Epithelial cell of esophagus (primary cell): ENCODE results near the gene APH1B.

Experiments
- DNase-seq: peaks from one replicate; pipeline ENCODE4 v3.0.0; 2010; ENCODE audit warnings: low read depth
- H3K4me3 ChIP-seq: 2 replicates; pipeline ENCODE4 v1.5.1; 2011; ENCODE audit warnings: mild to moderate bottlenecking, low read length, control low read depth
- TF ChIP-seq, protein P1 (sequence below): IDR thresholded peaks from 2 replicates; pipeline ENCODE4 v1.5.1; 2011; ENCODE audit warnings: low read depth, mild to moderate bottlenecking, low read length, control low read depth, inconsistent platforms; ENCODE audit not compliant: insufficient read depth; ENCODE audit errors: missing control alignments

Gene APH1B

DNA sequence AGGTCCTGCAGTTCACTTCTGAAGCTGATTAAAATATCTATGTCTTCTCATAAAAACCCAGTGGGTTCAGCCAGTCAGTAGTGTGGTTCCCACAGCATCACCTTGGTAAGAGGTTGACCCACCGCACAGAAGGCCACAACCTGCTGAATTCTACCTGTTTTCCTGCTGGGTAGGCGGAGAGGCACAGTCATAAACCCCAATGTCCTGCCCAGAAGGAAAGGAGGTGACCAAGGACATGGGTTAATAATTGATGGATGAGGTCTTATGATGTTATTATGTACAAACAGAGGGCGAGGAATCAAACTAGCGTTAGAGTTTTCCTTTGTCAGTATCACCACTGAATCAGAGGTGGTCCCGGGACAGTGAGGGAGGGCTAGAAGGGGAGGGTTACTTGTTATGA, 76.5 kb downstream of the APH1B start:
- DNase-seq, result no peak
- no peak overlapping the region for H3K4me3 ChIP-seq
- TF ChIP-seq, protein P1, sequence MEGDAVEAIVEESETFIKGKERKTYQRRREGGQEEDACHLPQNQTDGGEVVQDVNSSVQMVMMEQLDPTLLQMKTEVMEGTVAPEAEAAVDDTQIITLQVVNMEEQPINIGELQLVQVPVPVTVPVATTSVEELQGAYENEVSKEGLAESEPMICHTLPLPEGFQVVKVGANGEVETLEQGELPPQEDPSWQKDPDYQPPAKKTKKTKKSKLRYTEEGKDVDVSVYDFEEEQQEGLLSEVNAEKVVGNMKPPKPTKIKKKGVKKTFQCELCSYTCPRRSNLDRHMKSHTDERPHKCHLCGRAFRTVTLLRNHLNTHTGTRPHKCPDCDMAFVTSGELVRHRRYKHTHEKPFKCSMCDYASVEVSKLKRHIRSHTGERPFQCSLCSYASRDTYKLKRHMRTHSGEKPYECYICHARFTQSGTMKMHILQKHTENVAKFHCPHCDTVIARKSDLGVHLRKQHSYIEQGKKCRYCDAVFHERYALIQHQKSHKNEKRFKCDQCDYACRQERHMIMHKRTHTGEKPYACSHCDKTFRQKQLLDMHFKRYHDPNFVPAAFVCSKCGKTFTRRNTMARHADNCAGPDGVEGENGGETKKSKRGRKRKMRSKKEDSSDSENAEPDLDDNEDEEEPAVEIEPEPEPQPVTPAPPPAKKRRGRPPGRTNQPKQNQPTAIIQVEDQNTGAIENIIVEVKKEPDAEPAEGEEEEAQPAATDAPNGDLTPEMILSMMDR, result no peak

DNA sequence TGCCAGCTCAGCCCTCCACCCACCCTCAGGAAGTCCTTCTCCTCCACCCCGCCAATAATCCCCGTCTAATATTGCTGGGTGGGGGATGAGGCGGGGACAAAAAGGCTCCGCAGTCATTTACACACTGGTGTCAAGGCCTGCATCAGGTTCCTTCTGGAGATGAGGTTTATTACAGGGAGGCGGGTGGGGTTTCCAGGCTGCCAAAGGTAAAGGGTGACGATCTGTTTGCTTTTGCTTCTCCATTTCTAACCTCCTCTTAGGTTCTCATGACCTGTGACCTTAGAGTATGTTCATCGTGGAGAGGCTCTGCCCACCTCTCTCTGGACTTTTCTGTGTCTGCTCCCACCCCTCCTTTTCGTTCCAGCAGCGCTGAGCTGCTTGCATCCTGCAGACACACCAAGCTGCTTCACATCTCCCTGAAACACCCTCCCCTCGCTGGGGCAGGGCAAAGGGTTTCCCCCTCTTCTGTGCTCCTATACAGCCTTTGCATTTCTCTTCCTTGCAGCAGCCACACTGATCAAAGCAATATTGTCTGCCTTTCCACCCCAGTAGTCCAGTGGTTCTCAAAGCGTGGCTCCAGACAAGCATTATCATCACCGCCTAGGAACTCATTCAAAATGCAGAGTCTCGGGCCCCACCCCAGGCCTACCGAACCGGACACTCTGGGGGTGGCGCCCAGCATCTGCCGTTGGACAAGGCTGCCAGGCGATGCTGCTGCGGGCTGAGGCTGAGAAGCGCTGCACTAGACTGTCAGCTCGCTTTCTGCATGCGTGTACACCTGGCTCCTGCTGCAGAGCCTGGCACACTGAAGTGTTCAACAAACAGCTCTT, 77.6 kb downstream of the APH1B start:
- TF ChIP-seq, protein P1, result no peak
- DNase-seq, result no peak
- no peak overlapping the region for H3K4me3 ChIP-seq

DNA sequence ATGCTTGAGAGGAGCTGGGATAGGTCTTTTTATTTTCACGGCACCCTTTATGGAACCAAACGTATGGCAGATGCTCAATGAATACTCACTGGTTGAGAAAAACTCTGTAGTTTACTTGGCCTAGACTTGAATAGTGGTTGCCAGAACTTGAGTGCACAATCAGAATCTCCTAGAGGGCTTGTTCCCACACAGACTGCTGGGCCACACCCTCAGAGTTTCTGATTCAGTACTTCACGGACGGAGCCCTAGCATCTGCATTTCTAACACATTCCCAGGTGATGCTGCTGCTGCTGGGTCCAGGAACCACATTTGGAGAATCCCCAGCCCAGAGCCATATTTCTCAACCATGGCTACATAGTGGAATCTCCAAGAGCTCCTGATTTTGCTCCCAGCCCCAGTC, 79.7 kb downstream of the APH1B start:
- DNase-seq, result peak; percentile 58
- no peak overlapping the region for H3K4me3 ChIP-seq
- TF ChIP-seq, protein P1, result no peak

DNA sequence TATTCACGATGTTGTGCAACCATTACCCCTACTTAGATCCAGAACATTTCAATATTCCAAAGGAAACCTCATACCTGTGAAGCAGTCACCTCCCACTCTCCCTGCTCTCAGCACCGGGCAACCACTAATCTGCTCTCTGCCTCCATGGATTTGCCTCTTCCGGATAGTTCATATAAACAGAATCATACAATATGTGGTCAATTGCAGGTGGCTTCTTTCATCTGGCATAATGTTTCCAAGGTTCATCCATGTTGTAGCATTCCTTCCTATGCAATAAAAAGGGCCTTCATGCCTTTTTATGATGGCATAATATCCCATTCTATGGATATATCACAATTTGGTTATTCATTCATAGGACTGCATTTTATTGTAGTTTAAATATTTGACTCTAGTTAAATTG, 80.3 kb downstream of the APH1B start:
- TF ChIP-seq, protein P1, result no peak
- H3K4me3 ChIP-seq, result no peak overlapping the region
- DNase-seq, result no peak

DNA sequence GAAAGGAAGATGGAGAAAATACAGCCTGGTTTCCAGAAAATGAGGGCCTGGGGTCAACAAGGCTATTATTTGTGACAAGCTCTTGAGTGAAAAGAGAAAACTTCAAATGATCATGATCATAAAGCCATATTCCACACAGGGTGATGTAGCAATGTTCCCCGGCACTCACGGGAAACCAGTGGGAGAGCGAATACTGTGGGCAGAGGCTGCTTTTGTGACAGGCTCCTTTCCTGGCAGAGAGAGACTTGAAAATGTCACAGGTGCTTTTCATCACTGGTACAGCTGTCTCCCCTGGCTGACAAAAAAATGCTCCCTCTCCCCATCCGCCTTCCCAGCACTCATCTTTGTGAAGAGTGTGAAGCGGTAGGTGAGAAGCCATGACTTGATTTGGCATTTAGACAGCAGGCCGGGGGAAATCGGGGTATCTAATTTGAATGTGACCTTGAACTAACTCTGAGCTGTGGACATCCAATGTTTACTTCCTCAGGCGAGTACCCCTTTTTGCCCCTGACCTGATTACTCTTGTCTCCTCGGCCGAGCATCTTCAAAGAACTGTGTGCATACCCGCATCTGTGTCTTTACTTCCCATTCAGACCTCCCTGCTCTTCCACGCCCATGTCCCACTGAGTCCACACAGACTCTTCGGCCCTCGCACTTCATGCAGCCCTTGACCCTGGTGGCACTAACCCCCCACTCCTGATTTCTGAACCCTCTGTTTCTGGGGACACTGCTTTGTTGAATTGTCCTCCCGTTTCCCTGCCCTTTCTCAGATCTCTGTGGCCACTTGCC, 81.0 kb downstream of the APH1B start:
- H3K4me3 ChIP-seq, result no peak overlapping the region
- TF ChIP-seq, protein P1, result no peak
- no peak for DNase-seq
